Measurements from ENCODE around the gene ZSCAN21.

Gene ZSCAN21

GRCh38 chr7:100079024-100079560 lies 29.5 kb downstream of the ZSCAN21 start:
- DNase-seq = no peak

- DNase-seq = no peak
Observed at GRCh38 chr7:100080907-100081534, 31.4 kb downstream of the ZSCAN21 start.

GRCh38 chr7:100081535-100082102 lies 32.0 kb downstream of the ZSCAN21 start, which contains the start of gene ZNF3:
Gene ZNF3, minus strand, starts transcription at chr7:100081723. Its CDS starts 4,366 bp downstream, at chr7:100077357.
- peak; percentile 98 for DNase-seq

- no peak for DNase-seq
Observed at GRCh38 chr7:100082978-100083377, 33.4 kb downstream of the ZSCAN21 start.

GRCh38 chr7:100085515-100085914 lies 35.9 kb downstream of the ZSCAN21 start:
- DNase-seq = no peak

GRCh38 chr7:100087055-100087750 lies 37.6 kb downstream of the ZSCAN21 start:
- DNase-seq = no peak

GRCh38 chr7:100088095-100088620 lies 38.6 kb downstream of the ZSCAN21 start:
- DNase-seq = no peak

GRCh38 chr7:100088621-100089457 lies 39.3 kb downstream of the ZSCAN21 start, which contains the start of gene COPS6:
Gene COPS6, plus strand, starts transcription at chr7:100088969. Its CDS starts 22 bp downstream, at chr7:100088991.
- peak; percentile 66 for DNase-seq

- DNase-seq = no peak
Observed at GRCh38 chr7:100089458-100090196, 40.1 kb downstream of the ZSCAN21 start.

GRCh38 chr7:100090527-100091410 lies 41.2 kb downstream of the ZSCAN21 start:
- no peak for DNase-seq

GRCh38 chr7:100091411-100092181 lies 42.0 kb downstream of the ZSCAN21 start:
- DNase-seq = no peak

- no peak for DNase-seq
Observed at GRCh38 chr7:100093054-100093453, 43.5 kb downstream of the ZSCAN21 start.

- no peak for DNase-seq
Observed at GRCh38 chr7:100093498-100093897, 43.9 kb downstream of the ZSCAN21 start.

- DNase-seq = no peak
Observed at GRCh38 chr7:100093925-100094486, 44.4 kb downstream of the ZSCAN21 start.

- no peak for DNase-seq
Observed at GRCh38 chr7:100095289-100095688, 45.7 kb downstream of the ZSCAN21 start.

- DNase-seq = no peak
Observed at GRCh38 chr7:100095704-100096103, 46.1 kb downstream of the ZSCAN21 start.

- no peak for DNase-seq
Observed at GRCh38 chr7:100098913-100099312, 49.3 kb downstream of the ZSCAN21 start.

- no peak for DNase-seq
Observed at GRCh38 chr7:100099452-100099851, 49.9 kb downstream of the ZSCAN21 start.

- peak; percentile 89 for DNase-seq
Observed at GRCh38 chr7:100100420-100101015, 50.9 kb downstream of the ZSCAN21 start.

Measured in NCI-H2171 treated with DMSO at 0.1 percent for 48 hours (cell line).